ENCODE measurements around the gene RPL32.

- no peak for TF ChIP-seq MXI1 (IDR thresholded peaks at IDR 0.05; ENCODE audit: low read depth, low read length)
- TF ChIP-seq EP300 (IDR thresholded peaks at IDR 0.05; ENCODE audit: borderline replicate concordance in 1 of 2, low read depth in 1 of 2, low read length in 1 of 2) = no peak
- TF ChIP-seq FOSL2 (IDR thresholded peaks at IDR 0.05; ENCODE audit: borderline replicate concordance, low read depth) = no peak
- TF ChIP-seq, protein P1, sequence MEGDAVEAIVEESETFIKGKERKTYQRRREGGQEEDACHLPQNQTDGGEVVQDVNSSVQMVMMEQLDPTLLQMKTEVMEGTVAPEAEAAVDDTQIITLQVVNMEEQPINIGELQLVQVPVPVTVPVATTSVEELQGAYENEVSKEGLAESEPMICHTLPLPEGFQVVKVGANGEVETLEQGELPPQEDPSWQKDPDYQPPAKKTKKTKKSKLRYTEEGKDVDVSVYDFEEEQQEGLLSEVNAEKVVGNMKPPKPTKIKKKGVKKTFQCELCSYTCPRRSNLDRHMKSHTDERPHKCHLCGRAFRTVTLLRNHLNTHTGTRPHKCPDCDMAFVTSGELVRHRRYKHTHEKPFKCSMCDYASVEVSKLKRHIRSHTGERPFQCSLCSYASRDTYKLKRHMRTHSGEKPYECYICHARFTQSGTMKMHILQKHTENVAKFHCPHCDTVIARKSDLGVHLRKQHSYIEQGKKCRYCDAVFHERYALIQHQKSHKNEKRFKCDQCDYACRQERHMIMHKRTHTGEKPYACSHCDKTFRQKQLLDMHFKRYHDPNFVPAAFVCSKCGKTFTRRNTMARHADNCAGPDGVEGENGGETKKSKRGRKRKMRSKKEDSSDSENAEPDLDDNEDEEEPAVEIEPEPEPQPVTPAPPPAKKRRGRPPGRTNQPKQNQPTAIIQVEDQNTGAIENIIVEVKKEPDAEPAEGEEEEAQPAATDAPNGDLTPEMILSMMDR (IDR thresholded peaks at IDR 0.05) = no peak
Observed at GRCh38 chr3:12825156-12825555, 16.2 kb downstream of the RPL32 start.

All from SK-N-SH (cell line).